Hindlimb muscle (tissue), 1 donor: ENCODE results near the gene SYT2. TPM values are rescaled to one million over a fixed set of nuclear protein-coding genes. Genes with fewer than 3 reads are reported as not detected.
"Not testable (repeated sequence)": the region's sequence is repeated elsewhere in the genome, so short reads cannot be mapped to it uniquely, and the experiment has no call there.

Source experiments
- DNase-seq: peaks from one replicate; pipeline ENCODE4 v3.0.0-alpha.2; 2013
- polyA plus RNA-seq: library from polyadenylated mRNA; unstranded; fragments of 120-200 nt; gene quantifications from one replicate; pipeline ENCODE4 v1.2.1, GENCODE V29; 2013; ENCODE audit not compliant: insufficient read length

SYT2 gene
- polyA plus RNA-seq, 1 donor, result 0.39 TPM

DNA sequence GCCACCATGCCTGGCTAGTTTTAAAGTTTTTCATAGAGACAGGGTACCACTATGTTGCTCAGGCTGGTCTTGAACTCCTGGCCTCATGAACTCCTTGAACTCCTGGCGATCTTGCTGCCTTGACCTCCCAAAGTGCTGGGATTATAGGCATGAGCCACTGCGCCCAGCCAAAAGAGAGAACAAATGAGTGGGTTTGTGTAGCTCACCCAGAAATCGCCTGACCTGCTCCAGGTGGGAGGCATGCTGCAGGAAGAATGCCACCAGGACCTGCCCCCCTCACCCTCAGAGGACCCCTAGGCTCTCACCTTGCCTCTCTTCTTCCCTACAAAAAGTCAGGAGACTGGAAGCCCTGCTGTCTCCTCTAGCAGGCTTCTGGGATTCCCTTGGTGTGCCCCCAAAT, 88.8 kb downstream of the SYT2 start:
- DNase-seq, result no peak

- not testable (repeated sequence) for DNase-seq
Measured at GRCh38 chr1:202620036-202620435, 90.2 kb downstream of the SYT2 start.

DNA sequence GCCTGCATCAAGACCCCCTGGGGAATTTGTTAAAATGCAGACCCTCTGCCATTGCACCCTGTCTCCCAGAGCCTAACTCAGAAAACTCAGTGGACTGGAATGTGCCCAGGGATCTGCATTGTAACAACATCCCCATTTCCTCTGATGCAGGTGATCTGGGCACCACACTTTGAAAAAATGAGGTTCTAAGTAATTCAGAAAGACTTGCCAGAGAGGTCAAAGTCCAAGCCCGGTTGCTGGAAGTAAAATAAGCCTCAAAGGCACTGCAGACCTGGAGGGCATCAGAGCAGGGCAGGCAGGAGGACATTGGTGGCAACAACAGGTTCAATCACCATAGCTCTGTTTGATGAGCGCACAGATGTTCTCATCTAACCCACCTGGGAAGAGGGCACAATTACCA, 90.7 kb downstream of the SYT2 start:
- no peak for DNase-seq

GRCh38 chr1:202619012-202619411, 91.2 kb downstream of the SYT2 start:
- DNase-seq, result not testable (repeated sequence)

DNA sequence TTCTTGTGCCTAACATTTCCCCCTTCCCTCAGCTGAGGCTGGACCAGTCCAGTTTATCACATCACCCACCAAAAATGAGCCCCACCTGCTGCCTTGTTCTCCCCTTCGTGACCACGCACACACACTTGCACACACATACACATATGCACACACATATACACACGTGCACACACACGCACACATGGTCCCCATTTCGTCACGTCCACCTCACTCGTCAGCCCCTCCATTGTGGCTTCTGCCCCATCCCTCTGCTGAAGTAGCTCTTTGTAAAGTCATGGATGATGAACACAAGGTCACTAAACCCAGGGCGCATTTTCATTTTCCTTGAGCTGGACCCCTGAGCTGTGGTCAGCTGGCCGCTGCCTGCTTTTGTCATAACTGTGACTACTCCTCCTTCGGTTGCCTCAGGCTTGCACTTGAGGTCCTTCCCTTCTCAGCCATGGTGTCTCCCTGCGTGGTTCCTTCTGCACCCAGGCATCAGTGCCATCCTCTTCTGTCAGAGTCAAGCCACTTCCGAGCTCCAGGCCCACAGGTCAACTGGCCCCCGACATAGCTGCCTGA, 93.8 kb downstream of the SYT2 start:
- no peak for DNase-seq

- DNase-seq, result no peak
Measured at GRCh38 chr1:202615501-202616354, 94.5 kb downstream of the SYT2 start.

DNA sequence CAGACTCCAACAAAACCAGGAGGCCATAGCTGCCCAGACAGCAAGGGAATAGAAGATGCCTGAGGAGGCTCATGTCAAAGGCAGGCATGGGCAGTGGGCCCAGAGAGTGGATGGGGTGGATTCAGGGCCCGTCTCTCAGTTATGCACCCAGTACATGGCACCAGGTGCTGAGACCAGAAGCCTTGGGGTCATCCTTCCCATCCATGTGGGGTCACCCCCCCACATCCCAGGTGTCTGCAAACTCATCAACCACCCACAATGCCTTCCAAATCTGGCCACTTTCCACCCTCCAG, 95.1 kb downstream of the SYT2 start:
- DNase-seq, result not testable (repeated sequence)

DNA sequence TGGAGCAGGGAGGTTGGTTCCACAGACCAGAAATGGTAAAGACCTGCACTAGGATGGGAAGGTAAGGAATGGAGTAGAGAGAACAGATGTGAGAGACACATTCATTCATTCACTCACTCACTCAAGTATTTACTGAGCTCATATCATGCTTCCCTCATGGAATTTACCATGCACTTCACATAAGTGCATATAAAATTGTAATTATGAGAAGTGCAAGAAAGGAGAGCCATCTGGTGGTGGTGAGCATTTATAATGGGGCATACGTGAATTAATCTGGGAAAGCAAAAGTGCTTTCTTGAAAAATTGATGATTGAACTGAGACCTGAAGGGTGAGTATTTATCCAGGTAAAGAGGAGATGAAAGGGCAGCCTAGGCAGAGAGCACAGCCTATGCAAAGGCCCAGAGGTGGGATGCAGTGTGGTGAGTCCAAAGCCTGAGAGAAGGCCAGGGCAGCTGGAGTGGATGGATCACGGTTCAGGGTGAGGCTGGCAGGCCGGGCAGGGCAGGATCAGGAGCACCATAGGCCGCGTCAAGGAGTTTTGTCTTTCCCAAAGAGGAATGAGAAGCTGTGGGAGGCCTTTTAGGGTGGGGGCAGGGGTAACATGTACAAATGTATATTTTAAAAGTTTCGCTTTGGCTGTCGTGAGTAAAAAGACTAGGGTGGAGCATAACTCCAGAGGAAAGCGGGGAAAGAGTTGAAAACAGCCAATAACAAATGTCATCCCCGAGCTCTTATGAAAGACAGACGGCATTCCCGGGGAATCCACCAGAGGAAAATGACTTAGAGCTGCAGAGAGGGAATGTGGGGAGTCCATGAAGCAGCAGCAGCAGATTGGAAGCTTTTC, 95.7 kb downstream of the SYT2 start:
- DNase-seq, result not testable (repeated sequence)

DNA sequence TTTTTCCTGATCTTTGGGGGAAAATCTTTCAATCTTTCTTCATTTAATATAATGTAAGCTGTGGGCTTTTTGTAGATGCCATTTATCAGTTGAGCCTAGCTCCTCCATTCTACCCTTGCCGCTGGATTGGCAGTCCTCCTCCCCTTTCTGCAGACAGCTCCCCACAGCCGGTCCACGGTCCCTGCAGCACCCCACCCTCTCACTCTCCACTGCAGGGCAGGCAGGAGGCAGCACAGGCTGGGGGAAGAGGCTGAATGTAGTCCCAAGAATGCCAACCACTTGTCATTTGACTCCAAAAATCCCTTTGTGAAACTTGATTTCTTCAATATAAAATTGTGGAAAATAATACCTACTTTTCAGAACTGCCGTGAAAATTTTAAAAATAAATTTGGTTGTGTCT, 96.7 kb downstream of the SYT2 start:
- no peak for DNase-seq

- DNase-seq, result not testable (repeated sequence)
Measured at GRCh38 chr1:202612036-202612435, 98.2 kb downstream of the SYT2 start.

DNA sequence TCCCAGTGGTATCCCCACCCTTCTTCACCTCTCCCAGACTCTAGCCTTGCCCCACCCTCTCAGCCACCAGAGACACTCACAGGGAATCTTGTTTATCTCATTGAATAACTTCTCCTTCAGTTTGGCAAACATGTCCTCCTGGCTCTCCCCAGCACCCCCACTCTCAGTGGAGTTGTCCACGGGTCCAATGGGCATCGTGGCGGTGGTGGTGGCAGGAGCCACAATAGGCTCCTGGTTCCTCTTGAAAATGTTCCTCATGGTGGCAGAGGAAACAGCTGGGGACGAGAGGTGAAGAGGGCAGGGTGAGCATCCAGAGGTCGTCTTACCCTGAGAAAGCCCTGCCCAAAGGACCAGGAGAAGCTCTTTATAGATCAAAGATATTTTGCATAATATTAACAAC, 104.7 kb downstream of the SYT2 start:
- DNase-seq, result no peak

GRCh38 chr1:202603435-202603834, 106.8 kb downstream of the SYT2 start:
- DNase-seq, result no peak

- no peak for DNase-seq
Measured at GRCh38 chr1:202600432-202601041, 109.7 kb downstream of the SYT2 start.

- peak; percentile 71 for DNase-seq
Measured at GRCh38 chr1:202599669-202600431, 110.4 kb downstream of the SYT2 start.

GRCh38 chr1:202597090-202597761, 113.0 kb downstream of the SYT2 start:
- DNase-seq, result no peak

DNA sequence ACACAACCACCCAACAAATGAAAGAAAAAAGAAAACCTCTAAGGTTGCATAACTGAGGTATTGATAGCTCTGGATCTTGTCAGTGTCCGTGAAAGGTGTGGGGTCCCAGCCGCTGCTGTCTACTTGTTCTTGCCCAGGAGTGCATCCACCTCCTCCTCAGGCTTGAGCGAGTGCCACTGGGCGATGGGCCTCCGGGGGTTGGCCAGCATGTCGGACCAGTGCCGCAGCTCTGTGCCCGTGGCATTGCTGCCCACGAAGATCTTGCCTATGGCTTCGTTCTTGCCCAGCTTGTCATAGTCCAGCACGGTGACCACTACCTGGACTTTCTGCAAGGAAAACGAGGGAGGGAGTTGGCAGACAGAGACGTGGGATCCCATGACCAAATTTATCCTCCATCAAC, 113.6 kb downstream of the SYT2 start:
- DNase-seq, result no peak

DNA sequence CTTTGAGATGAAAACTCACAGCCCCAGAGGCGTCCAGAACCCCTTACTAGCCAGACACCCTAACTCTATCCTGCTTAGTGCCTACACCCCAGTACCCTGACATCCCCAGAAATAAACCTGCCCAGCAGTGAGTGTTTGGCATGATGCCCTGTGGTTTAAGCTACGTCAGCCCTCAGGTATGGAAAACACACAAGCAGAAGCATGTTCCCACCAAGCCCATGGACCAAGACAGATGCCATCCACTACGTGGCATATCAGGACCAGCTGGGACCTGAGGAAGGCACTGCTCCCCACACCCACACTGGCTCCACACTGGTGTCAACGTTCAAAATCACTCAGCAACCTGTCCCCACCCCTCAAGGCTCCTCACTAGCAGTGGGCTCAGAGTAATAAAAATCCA, 116.4 kb downstream of the SYT2 start:
- DNase-seq, result no peak

GRCh38 chr1:202592146-202592545, 118.1 kb downstream of the SYT2 start:
- no peak for DNase-seq

- no peak for DNase-seq
Measured at GRCh38 chr1:202591515-202591914, 118.7 kb downstream of the SYT2 start.

GRCh38 chr1:202590975-202591411, 119.3 kb downstream of the SYT2 start:
- no peak for DNase-seq

DNA sequence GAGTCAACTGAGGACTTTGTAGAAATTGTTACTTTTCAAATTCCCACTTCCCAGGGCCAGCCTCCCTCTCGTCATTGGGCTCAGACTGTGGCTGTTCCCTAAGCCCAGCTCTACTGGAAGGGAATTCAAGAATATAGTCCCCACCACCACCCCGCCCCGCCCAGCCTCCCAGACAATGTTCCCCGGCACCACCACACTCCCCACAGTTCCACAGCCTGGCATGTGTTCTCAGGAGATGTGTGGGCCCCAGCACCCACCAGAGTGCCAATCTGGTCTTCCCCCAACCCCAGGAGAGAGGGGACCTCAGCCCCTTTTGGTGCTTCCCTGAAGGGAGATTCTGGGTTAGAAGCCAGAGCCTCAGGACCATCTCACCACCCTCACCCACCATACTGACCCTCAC, 120.1 kb downstream of the SYT2 start:
- DNase-seq, result no peak
